ENCODE data around the gene CIDEB. TPM values are rescaled to one million over a fixed set of nuclear protein-coding genes. Genes with fewer than 3 reads are reported as not detected.

The CIDEB gene
- total RNA-seq, 1 experiment from 2014 or later: not detected

DNA sequence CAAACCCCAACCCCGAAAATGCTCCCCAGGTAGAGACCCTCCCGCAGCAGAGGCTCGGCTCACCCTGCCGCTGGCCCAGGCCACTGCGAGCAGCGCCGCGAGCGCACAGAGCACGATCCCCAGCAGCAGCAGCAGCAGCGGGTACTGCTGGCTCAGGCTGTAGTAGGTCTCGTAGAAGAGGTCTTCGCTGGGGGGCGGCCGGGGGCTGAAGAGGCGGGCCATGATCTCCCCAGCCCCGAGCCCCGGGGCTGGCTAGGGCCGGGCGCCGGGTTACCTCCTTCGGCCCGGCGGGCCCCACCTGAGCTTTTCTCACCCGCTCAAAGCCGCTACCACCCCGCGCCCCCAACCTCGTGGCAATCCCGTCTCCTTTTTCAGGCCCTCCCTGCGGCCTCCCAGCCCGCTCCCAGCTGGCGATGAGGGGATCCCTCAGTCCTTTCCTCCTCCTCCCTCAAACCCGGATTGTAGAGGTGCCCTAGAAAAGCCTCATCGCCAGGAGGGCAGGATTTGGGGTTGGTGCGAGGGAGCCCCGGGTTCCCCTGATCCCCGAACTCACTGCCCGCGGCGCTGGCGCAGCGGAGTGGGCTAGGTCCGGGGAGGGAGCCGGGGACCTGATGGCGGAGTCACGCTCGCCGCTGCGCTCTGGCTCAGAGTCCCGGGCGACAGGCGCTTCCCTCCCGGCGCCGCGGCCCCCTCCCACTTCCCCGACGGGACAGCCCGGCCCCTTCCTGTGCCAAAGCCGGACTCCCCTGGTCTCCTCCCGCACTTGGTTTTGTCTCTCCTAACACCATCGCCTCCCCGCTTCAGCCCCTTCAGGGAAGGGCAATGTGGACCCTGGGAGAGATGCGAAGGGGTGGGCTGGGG is 26.9 kb upstream of the CIDEB start, which contains the start of gene ADCY4:
ADCY4 (minus strand) TSS at position 641 of the 861 bp plus-strand sequence; CDS start at position 222, 419 bp downstream.
- H3T11ph ChIP-seq (ENCODE audit: low read length): no peak within 1 kb of the TSS
- no peak within 1 kb of the TSS for H3K4ac ChIP-seq (ENCODE audit: low read depth, low read length)
- DNase-seq: no peak
- H3K36me3 Mint-ChIP-seq (ENCODE audit: insufficient read depth in 1 of 3, low read depth in 3 of 3): no peaks in the 10 kb centered on the region; a peak in 1 of 7 replicates
- H3K23ac ChIP-seq (ENCODE audit: insufficient read length, low read depth, low read length): no peak within 1 kb of the TSS
- no peak within 1 kb of the TSS for H2BK20ac ChIP-seq (ENCODE audit: low read depth, low read length, poor library complexity, severe bottlenecking)
- no peak within 1 kb of the TSS for H4K8ac ChIP-seq (replicated peaks; ENCODE audit: insufficient read length, low read depth, low read length)
- no peak within 1 kb of the TSS for H2BK15ac ChIP-seq (ENCODE audit: low read depth, low read length)
- no peaks in the 10 kb centered on the region for H3K9me3 ChIP-seq (ENCODE audit: control insufficient read depth, low read depth, low read length)
- no peak within 1 kb of the TSS for H2AK5ac ChIP-seq (ENCODE audit: insufficient read length, low read length)
- peaks cover 0 to 2% of the 10 kb centered on the region in 2 experiments; a peak in 3 of 5 replicates for H3K9me3 Mint-ChIP-seq
- H2BK12ac ChIP-seq (ENCODE audit: insufficient read length, low read depth, low read length): no peak within 1 kb of the TSS
- no peak within 1 kb of the TSS for H2AFZ ChIP-seq (ENCODE audit: low read length)
- no peak within 1 kb of the TSS for H3K18ac ChIP-seq (ENCODE audit: insufficient read length, low read depth, low read length)
- WGBS (ENCODE audit: extremely low coverage, insufficient read length, low lambda C conversion rate): no CpG with 5 or more reads among the region's 65 CpGs
- peak within 1 kb of the TSS; percentile 62 for H3K4me2 ChIP-seq (ENCODE audit: insufficient read depth, insufficient read length, low read length)
- no peaks in the 10 kb centered on the region for H4K20me1 ChIP-seq (ENCODE audit: control insufficient read depth, insufficient read depth, insufficient read length)
- no peak within 1 kb of the TSS for H4K91ac ChIP-seq (ENCODE audit: insufficient read length, low read depth, low read length)
- no peak within 1 kb of the TSS for H3K56ac ChIP-seq (ENCODE audit: insufficient read length, low read depth, low read length)
- H3K4me1 Mint-ChIP-seq: peaks cover 28 to 35% of the 10 kb centered on the region in 2 experiments
- H3K4me1 ChIP-seq (ENCODE audit: insufficient read depth, low read length): no peaks in the 10 kb centered on the region; the same call in 1 of the 2 replicates
- peaks cover 26% of the 10 kb centered on the region for H3K23me2 ChIP-seq (ENCODE audit: insufficient read length, low read depth, low read length, poor library complexity, severe bottlenecking)
- H3K27ac ChIP-seq (ENCODE audit: insufficient read length, low read depth, low read length): no peak within 1 kb of the TSS
- H3K27ac Mint-ChIP-seq: no peak within 1 kb of the TSS
- no peaks in the 10 kb centered on the region for H3K79me1 ChIP-seq (ENCODE audit: insufficient read depth, low read depth, low read length, poor library complexity, severe bottlenecking)
- H3K14ac ChIP-seq (ENCODE audit: insufficient read depth, low read length): no peak within 1 kb of the TSS
- H2BK5ac ChIP-seq (ENCODE audit: insufficient read length, low read length): no peak within 1 kb of the TSS
- no peak within 1 kb of the TSS for H3K9ac ChIP-seq (ENCODE audit: extremely low read depth, insufficient read length, low read length)
- H3K4me3 Mint-ChIP-seq: peak within 1 kb of the TSS; percentile 59 to 91
- no peak within 1 kb of the TSS for H2BK120ac ChIP-seq (ENCODE audit: low read depth, low read length, poor library complexity, severe bottlenecking)
- peaks cover 54% of the 10 kb centered on the region for H3K27me3 ChIP-seq (ENCODE audit: insufficient read depth, low read length)
- H3K27me3 Mint-ChIP-seq (ENCODE audit: low read depth): peaks cover 100% of the 10 kb centered on the region
- H3K79me2 ChIP-seq (ENCODE audit: insufficient read depth, low read length): no peaks in the 10 kb centered on the region
- no peak within 1 kb of the TSS for H4K5ac ChIP-seq (ENCODE audit: insufficient read length, low read depth, low read length)
- TF ChIP-seq, protein P1, sequence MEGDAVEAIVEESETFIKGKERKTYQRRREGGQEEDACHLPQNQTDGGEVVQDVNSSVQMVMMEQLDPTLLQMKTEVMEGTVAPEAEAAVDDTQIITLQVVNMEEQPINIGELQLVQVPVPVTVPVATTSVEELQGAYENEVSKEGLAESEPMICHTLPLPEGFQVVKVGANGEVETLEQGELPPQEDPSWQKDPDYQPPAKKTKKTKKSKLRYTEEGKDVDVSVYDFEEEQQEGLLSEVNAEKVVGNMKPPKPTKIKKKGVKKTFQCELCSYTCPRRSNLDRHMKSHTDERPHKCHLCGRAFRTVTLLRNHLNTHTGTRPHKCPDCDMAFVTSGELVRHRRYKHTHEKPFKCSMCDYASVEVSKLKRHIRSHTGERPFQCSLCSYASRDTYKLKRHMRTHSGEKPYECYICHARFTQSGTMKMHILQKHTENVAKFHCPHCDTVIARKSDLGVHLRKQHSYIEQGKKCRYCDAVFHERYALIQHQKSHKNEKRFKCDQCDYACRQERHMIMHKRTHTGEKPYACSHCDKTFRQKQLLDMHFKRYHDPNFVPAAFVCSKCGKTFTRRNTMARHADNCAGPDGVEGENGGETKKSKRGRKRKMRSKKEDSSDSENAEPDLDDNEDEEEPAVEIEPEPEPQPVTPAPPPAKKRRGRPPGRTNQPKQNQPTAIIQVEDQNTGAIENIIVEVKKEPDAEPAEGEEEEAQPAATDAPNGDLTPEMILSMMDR (conservative IDR thresholded peaks at IDR 0.05): no peak
